ENCODE data around the gene GSTT2. TPM values are rescaled to one million over a fixed set of nuclear protein-coding genes. Genes with fewer than 3 reads are reported as not detected.
"Not testable (repeated sequence)": the region's sequence is repeated elsewhere in the genome, so short reads cannot be mapped to it uniquely, and the experiment has no call there.

The GSTT2 gene
- total RNA-seq, 1 experiment from 2014 or later: not detected

DNA sequence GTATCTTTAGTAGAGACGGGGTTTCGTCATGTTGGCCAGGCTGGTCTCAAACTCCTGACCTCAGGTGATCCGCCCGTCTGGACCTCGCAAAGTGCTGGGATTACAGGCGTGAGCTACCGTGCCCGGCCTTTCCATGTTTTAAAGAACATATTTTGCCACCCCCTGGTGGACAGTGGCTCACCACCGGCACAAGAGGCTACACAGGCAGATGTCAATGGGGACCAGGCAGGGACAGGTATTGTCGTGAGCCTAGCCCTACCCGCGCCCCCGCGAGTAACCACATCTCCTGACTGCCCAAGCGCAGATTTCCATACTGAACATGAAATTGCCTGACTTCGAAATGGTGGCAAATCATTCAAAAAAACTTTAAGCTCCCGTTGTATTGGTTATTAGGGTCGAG is 13.8 kb upstream of the GSTT2 start:
- peaks cover 12% of the 10 kb centered on the region for H3K36me3 ChIP-seq (replicated peaks; ENCODE audit: control insufficient read depth, insufficient read depth, low read length)
- H3K27me3 ChIP-seq (ENCODE audit: control insufficient read depth, insufficient read depth, low read length); DNase-seq: not testable (repeated sequence)

DNA sequence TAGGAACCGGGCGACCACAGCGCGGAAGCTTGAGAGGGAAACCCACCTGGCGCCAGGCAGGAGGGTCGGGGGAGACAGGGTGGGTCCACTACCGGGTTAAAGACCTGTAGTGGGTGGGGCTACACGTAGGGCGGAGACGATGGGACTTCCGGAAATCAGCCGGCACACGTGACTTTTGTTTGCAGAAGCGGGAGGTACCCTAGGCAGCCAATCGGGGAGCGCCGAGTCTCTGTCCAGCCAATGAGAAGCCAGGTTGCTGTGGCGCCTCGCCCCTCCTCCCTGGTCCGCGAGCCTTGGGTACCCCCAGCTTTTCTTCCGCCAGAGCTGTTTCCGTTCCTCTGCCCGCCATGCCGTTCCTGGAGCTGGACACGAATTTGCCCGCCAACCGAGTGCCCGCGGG is 13.4 kb upstream of the GSTT2 start, which contains the start of gene DDTL:
DDTL (plus strand) TSS at position 321 of the 400 bp plus-strand sequence; CDS start at position 348, 27 bp downstream.
- not testable (repeated sequence) for DNase-seq

More for the DNA sequence above, 13.8 kb upstream of the GSTT2 start:
- H3K4me3 ChIP-seq (ENCODE audit: insufficient read depth, low read depth, low read length): not testable (repeated sequence)

DNA sequence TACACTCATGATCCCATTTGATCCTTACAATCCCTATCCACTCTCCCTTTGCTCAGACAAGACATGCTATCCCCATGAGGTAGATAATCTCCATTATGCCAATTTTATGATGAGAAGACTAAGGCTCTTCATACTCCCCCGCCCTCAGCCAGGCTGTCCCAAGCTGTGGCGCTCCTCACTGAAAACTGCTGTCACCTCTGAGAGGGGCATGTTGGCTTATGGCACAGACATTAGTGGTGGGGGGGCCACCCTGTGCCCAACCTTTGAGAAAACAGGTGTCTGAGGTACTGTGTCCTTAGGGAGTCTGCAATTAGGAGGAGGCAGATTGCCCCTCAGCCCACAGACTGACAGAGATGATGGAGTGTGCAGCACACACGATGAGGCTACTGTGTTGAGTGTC is 10.9 kb upstream of the GSTT2 start:
- no peak for DNase-seq
- H3K4me3 ChIP-seq (ENCODE audit: insufficient read depth, low read depth, low read length): no peak overlapping the region
- H3K27me3 ChIP-seq (ENCODE audit: control insufficient read depth, insufficient read depth, low read length): no peaks in the 10 kb centered on the region
- peaks cover 18% of the 10 kb centered on the region for H3K36me3 ChIP-seq (replicated peaks; ENCODE audit: control insufficient read depth, insufficient read depth, low read length)

More for the DNA sequence above, 13.4 kb upstream of the GSTT2 start, which contains the start of gene DDTL:
- H3K36me3 ChIP-seq (replicated peaks; ENCODE audit: control insufficient read depth, insufficient read depth, low read length): peaks cover 16% of the 10 kb centered on the region
- H3K27me3 ChIP-seq (ENCODE audit: control insufficient read depth, insufficient read depth, low read length); H3K4me3 ChIP-seq (ENCODE audit: insufficient read depth, low read depth, low read length): not testable (repeated sequence)

DNA sequence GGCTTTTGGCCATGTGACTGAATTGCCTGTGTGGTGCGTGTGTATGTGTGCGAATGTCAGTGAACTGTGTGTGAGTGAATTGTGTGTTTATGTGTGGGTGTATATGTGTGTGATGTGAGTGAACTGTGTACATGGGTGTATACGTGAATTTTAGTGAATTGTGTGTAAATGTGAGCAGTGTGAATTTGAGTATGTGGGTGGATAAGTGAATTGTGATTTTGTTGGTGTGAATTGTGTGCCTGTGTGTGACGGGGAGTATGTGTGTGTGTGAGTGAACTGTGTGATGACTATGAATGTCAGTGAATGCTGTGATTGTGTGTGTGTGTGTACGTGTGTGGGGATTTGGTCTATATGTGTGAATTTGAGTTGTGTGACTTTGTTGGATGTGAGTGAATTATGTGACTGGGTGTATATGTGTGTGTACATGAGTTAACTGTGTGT is 9.7 kb upstream of the GSTT2 start:
- Histone ChIP-seq H3K36me3 (replicated peaks; ENCODE audit: control insufficient read depth, insufficient read depth, low read length) (peaks cover 18% of the 10 kb centered on the region), H3K4me3 (ENCODE audit: insufficient read depth, low read depth, low read length) (no peak overlapping the region), H3K27me3 (ENCODE audit: control insufficient read depth, insufficient read depth, low read length) (no peaks in the 10 kb centered on the region)
- no peak for DNase-seq

DNA sequence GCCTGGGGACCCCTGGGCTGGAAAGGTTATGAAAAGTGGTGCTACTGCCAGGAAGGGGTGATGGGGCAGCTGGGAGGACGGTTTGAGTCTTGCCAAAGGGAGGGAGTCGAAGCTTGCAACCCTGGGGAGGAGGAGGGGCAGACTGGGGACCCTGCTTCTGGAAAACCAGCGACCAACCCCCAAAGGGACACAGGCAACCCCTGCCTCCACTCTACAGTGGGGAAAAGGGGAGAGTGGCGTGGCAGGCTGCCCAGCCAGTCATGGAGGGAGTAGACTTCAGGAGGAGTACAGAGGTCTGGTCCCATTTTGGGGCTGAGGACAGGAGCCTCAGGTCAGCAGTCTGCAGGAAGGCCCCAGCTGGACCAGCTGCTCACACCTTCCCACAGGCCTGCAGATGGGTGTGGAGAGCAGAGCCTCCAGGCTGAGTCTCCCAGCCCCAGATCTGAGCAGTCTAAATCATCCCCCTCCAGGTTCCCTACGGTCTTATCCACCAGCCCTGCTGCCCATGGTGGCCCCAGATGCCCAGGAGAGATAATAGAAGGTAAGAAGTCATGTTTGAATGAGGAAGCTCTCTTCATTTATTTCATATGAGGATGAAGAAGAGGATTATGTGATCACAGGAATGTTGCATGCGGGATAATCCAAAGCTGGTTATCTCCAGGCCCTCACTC is 9.0 kb upstream of the GSTT2 start:
- peaks cover 18% of the 10 kb centered on the region for H3K36me3 ChIP-seq (replicated peaks; ENCODE audit: control insufficient read depth, insufficient read depth, low read length)
- no peaks in the 10 kb centered on the region for H3K27me3 ChIP-seq (ENCODE audit: control insufficient read depth, insufficient read depth, low read length)
- no peak overlapping the region for H3K4me3 ChIP-seq (ENCODE audit: insufficient read depth, low read depth, low read length)
- DNase-seq: no peak

DNA sequence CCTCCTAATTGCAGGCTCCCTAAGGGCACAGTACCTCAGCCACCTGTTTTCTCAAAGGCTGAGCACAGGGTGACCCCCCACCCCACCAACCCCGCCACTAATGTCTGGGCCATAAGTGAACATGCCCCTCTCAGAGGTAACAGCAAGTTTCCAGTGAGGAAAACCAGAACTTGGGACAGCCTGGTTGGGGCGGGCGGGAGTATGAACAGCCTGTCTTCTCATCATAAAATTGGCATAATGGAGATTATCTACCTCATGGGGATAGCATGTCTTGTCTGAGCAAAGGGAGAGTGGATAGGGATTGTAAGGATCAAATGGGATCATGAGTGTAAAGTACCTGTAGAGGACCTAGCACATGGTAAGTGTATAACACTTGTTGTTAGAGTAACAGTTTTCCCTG is 8.0 kb upstream of the GSTT2 start:
- not testable (repeated sequence) for H3K4me3 ChIP-seq (ENCODE audit: insufficient read depth, low read depth, low read length); DNase-seq; H3K27me3 ChIP-seq (ENCODE audit: control insufficient read depth, insufficient read depth, low read length)
- peaks cover 18% of the 10 kb centered on the region for H3K36me3 ChIP-seq (replicated peaks; ENCODE audit: control insufficient read depth, insufficient read depth, low read length)

DNA sequence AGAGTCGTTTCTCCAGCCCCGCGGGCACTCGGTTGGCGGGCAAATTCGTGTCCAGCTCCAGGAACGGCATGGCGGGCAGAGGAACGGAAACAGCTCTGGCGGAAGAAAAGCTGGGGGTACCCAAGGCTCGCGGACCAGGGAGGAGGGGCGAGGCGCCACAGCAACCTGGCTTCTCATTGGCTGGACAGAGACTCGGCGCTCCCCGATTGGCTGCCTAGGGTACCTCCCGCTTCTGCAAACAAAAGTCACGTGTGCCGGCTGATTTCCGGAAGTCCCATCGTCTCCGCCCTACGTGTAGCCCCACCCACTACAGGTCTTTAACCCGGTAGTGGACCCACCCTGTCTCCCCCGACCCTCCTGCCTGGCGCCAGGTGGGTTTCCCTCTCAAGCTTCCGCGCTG is 5.6 kb upstream of the GSTT2 start, which contains the start of gene DDT:
DDT (minus strand) TSS at position 97 of the 400 bp plus-strand sequence; CDS start at position 70, 27 bp downstream.
- H3K36me3 ChIP-seq (replicated peaks; ENCODE audit: control insufficient read depth, insufficient read depth, low read length): peaks cover 15% of the 10 kb centered on the region
- not testable (repeated sequence) for DNase-seq; H3K27me3 ChIP-seq (ENCODE audit: control insufficient read depth, insufficient read depth, low read length); H3K4me3 ChIP-seq (ENCODE audit: insufficient read depth, low read depth, low read length)

DNA sequence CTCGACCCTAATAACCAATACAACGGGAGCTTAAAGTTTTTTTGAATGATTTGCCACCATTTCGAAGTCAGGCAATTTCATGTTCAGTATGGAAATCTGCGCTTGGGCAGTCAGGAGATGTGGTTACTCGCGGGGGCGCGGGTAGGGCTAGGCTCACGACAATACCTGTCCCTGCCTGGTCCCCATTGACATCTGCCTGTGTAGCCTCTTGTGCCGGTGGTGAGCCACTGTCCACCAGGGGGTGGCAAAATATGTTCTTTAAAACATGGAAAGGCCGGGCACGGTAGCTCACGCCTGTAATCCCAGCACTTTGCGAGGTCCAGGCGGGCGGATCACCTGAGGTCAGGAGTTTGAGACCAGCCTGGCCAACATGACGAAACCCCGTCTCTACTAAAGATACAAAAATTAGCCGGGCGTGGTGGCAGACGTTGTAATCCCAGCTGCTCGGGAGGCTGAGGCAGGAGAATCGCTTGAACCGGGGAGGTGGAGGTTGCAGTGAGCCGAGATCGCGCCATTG is 5.0 kb upstream of the GSTT2 start:
- H3K4me3 ChIP-seq (ENCODE audit: insufficient read depth, low read depth, low read length); DNase-seq; H3K27me3 ChIP-seq (ENCODE audit: control insufficient read depth, insufficient read depth, low read length): not testable (repeated sequence)
- H3K36me3 ChIP-seq (replicated peaks; ENCODE audit: control insufficient read depth, insufficient read depth, low read length): peaks cover 14% of the 10 kb centered on the region

DNA sequence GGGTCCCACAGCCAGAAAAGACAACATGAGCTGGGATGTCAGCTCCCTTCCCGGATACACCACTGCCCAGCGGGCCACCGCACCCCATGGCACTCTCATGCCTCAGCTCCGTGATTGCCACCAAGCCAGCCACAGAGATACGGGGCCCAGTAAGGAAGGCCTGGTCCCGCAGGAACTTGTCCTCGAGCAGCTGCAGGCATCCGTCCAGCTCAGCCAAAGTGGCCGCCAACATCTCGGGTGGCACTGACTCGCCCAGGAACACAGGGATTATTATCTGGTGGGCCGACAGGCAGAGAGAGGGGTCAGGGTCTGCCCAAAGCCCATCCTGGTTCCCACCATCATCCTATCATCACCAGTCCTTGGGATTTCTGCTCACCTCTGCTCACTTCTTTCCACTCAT is 2.6 kb upstream of the GSTT2 start:
- not testable (repeated sequence) for H3K4me3 ChIP-seq (ENCODE audit: insufficient read depth, low read depth, low read length); H3K36me3 ChIP-seq (replicated peaks; ENCODE audit: control insufficient read depth, insufficient read depth, low read length); H3K27me3 ChIP-seq (ENCODE audit: control insufficient read depth, insufficient read depth, low read length); DNase-seq

DNA sequence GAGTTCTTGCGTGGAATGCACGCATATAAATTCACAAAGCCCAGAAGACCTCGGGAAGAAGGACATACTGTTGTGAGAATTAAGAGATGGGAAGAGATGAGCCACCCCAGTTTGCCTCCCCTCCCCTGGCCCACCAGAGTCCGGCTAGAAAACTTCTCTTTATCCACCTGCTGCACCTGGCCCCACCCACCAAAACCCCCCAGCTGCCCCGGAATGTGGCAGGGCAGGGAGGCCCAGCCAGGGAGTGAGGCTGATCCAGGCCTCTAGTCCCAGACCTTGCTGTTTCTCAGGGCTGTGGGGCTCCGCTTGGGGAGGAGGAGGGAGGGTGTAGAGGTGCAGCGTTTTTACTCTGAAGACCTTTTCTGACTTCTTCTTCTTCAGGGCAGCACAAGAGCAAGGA is 633 bp downstream of the GSTT2 start:
- not testable (repeated sequence) for H3K27me3 ChIP-seq (ENCODE audit: control insufficient read depth, insufficient read depth, low read length); DNase-seq; H3K4me3 ChIP-seq (ENCODE audit: insufficient read depth, low read depth, low read length); H3K36me3 ChIP-seq (replicated peaks; ENCODE audit: control insufficient read depth, insufficient read depth, low read length)

DNA sequence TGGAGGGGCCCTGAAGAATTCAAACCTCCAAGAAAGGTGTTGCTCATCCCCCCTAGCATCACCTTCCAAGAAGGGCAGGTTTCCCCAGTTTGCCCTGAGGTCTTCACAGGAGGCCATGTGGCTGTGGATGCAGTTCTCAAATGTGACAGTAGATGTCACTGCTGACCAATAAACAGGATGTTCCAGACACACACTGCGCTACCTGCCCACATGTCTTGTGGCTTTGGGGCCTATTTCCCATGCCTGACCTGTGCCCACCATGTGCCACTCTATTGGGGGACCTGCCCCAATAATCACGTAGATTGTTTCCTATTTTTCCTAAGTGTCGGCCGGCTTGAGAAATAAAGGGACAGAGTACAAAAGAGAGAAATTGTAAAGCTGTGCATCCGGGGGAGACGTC is 4.5 kb downstream of the GSTT2 start:
- H3K4me3 ChIP-seq (ENCODE audit: insufficient read depth, low read depth, low read length): no peak overlapping the region
- no peak for DNase-seq
- H3K36me3 ChIP-seq (replicated peaks; ENCODE audit: control insufficient read depth, insufficient read depth, low read length): no peaks in the 10 kb centered on the region
- H3K27me3 ChIP-seq (ENCODE audit: control insufficient read depth, insufficient read depth, low read length): no peaks in the 10 kb centered on the region

DNA sequence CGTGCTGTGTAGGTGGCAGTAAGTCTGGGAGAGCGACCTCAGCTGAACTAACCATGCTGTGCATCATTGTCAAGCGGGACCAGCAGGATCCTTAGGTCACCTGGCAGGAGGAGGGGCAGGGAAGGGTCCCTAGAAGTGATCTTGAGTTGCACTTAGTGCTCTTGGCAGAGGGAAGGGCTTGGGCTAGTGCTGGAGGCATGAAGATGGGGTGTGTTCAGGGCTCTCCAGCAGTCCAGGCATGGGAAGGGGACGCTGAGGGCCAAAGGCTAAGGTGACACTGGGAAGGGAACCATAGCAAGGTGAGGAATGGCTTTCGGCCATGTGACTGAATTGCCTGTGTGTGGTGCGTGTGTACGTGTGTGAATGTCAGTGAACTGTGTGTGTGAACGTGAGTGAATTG is 6.2 kb downstream of the GSTT2 start:
- DNase-seq; H3K27me3 ChIP-seq (ENCODE audit: control insufficient read depth, insufficient read depth, low read length); H3K36me3 ChIP-seq (replicated peaks; ENCODE audit: control insufficient read depth, insufficient read depth, low read length); H3K4me3 ChIP-seq (ENCODE audit: insufficient read depth, low read depth, low read length): not testable (repeated sequence)

DNA sequence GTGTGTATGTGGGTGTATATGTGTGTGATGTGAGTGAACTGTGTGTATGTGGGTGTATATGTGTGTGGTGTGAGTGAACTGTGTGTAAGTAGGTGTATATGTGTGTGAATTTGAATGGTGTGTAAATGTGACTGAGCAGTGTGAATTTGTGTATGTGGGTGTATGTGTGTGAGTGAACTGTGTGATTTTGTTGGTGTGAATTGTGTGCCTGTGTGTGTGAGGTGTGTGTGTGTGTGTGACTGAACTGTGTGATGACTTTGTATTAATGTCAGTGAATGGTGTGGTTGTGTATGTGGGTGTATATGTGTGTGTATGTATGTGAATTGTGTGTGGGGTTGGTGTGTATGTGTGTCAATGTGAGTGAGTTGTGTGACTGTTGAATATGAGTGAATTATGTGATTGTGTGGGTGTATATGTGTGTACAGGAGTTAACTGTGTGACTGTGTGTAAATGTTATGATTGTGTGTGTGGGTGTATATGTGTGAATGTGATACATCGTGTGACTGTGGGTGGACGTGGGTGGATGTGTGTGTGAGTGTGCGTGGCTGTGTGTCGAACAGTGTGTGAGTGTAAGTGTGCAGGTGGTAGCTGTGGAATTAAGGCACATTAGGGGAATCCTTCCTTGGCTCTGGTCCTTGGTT is 6.7 kb downstream of the GSTT2 start:
- H3K36me3 ChIP-seq (replicated peaks; ENCODE audit: control insufficient read depth, insufficient read depth, low read length); H3K27me3 ChIP-seq (ENCODE audit: control insufficient read depth, insufficient read depth, low read length); H3K4me3 ChIP-seq (ENCODE audit: insufficient read depth, low read depth, low read length); DNase-seq: not testable (repeated sequence)

DNA sequence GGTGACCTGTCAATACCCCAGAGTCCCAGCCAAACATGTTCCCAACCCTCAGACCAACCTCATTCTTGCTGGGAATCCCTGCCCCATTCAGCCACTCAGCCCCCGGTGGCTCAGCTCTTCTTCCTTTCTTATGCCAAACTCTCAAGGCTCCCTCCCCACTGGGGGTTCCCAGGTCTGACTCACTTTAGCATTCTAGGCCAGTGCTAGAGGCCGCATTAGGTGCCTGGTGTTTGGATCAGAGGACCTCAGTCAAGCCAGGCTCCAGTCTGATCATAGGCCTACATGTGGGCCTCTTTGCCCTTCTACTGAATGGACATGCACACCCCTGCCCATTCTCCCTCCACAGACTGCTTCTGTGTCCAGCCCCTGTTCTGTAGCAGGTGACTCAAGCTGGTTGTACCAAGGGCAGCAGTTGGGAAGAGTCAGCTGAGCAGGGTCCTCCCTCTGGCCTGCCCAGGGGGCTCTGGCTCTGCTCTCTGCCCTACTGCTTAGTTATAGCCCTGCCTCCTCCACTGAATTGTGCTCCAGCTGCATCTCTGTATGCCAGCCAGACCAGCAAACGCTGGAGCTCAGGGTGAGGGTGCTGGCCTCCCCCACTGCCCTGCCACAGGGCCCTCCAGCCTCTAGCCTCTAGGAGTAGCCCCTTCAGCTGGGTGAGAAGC is 9.8 kb downstream of the GSTT2 start:
- H3K4me3 ChIP-seq (ENCODE audit: insufficient read depth, low read depth, low read length); H3K27me3 ChIP-seq (ENCODE audit: control insufficient read depth, insufficient read depth, low read length); H3K36me3 ChIP-seq (replicated peaks; ENCODE audit: control insufficient read depth, insufficient read depth, low read length): not testable (repeated sequence)
- peak; percentile 58 for DNase-seq

DNA sequence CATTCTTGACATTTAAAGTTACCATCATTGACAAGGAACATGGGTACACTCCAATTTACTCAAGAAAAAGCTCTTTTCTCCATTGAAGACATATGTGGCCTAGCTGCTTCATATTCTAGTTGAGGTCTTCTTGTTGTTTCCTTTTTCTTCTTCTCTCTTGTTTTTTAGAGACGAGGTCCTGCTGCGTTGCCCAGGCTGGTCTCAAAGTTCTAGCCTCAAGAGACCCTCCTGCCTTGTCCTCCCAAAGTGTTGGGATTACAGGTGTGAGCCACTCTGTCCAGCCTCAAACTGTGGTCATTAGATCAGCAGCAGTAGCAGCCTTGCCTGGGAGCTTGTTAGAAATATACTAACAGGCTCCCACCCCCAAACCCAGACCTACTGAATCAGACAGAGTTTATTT is 13.1 kb downstream of the GSTT2 start:
- H3K4me3 ChIP-seq (ENCODE audit: insufficient read depth, low read depth, low read length); H3K27me3 ChIP-seq (ENCODE audit: control insufficient read depth, insufficient read depth, low read length); H3K36me3 ChIP-seq (replicated peaks; ENCODE audit: control insufficient read depth, insufficient read depth, low read length); DNase-seq: not testable (repeated sequence)
